Epidermal melanocyte (primary cell): Measurements from ENCODE around the gene IDUA.

Source experiments
- DNase-seq: peaks from one replicate; pipeline ENCODE4 v3.0.0; 2011; ENCODE audit warnings: low spot score; ENCODE audit not compliant: insufficient read length

IDUA gene

DNA sequence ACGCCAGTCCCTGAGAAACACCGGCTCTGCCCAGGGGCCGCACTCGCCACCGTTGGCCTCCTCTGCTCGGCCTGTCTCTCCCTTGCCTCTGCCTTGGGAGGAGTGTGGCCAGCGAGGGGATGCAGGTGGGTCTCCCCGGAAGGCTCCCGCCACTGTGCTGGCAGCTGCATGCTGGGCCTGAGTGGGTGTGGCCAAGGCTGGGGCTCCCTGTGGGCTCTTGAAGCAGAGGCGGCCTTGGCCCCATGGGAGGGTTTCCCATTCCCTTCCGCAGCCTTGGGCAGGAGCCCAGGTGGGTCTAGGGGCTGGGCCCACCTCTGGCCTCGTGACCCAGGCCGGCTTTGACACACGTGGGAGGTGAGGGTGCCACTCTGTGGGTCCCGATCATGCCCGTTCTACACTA, 43.7 kb downstream of the IDUA start:
- DNase-seq: no peak

DNA sequence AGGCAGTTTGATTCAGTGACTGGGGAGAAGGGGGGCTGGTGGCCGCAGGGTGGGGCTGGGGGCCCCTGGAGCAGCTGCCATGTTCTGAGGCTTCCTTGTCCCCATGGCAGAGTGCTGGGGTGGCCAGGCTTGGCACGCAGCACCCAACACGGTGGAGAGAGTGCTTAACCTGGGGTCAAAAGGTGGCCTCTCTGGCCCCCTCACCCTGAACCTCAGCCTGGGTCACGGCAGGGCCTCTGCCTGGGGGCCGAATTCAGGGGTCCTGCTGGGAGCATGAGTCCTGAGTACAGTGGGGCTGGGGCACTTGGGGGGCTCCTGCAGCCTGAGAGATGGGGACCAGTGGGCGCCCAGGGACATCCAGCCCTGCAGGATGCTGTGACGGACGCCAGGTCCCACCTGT, 44.5 kb downstream of the IDUA start:
- DNase-seq: no peak

DNA sequence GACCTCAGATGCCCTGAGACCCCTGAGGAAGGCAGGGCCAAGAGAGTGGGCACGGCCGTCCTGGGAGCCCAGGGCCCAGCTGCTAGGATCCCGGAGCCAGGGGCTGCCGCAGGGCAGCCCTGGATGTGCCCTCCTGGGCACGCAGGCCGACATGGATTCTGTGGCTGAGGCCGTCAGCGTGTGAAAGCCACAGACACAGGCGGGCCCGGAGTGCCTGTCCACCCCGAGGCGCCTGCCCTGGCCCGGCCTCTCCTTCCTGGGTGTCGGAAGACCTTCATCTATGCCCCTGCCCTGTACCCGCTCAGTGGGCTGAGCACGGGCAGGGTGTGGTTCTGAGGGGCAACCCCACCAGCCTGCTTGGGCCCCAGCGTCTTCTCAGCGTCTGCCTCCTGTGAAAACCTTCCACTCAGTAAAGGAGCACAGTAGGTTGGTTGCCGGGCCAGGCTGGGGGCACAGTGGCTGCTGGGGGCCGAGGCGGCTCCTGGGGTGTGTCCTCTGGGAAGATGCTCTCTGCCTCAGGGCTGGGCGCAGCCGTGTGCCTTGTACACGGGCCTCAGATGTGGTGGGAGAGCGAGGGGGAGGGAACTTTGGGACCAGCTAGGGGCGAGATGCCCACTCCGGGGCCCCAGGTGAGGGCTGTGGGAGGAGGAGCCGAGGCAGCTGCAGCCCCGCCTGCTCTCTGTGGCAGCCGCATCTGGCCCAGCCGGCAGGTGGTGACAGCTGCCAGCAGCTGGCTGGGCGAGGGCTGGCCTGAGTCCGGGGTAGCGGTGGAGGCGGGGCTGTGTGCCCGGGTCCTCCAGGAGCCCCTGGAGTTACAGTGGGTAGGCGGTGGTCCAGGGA, 45.3 kb downstream of the IDUA start:
- DNase-seq: no peak

DNA sequence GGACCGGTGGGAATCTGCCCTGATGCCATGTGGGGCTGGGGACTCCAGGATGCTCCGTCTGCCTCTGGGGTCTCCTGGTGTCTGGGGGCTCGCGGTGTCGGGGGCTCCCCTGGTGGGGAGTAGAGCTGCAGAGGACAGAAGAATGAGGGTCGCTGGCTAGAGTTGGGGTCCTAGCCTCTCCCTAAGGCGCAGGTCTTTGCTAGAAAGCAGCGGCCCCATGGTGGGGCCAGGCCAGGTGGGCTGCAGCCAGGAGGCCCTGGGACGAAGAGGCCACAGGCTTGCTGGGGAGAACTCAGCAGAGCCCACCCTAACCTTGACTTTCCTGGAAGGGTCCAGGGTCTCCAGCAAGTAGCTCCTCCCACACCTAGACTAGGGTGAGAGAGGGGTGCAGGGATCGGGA, 46.0 kb downstream of the IDUA start:
- no peak for DNase-seq

DNA sequence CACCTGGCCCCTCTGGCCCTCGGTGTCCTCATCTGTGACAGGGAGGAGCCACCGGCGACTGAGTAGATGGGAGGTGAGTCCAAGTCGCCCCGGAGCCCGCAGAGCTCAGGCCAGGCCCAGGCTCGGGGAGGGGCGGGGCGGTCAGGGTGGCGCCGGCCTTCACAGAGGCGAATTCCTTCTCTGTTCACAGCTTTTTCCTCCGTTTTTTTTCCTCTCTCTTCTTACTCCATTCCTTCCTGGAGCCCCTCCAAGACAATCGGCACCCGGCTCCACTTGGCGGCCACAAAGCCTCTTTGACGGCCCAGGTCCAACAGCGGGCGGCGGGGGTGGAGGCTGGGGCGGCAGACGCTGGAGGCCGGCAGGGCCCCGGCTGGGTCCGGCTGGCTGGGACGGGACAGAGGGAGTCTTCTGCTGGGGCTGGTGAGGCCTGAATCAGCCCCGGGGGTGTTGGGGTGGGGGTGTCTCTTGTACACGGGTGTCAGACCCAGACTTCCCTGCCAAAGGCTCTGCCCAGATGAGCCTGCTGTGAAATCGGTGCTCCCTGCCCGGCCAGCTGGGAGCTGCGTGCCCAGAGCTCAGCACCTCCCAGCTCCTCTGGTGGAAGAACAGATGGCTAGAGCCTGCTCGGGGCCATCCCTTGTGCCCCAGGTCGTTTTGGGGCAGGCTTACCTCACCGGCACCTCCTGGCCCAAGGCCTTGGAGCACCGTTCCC, 47.2 kb downstream of the IDUA start:
- DNase-seq: peak; percentile 20

DNA sequence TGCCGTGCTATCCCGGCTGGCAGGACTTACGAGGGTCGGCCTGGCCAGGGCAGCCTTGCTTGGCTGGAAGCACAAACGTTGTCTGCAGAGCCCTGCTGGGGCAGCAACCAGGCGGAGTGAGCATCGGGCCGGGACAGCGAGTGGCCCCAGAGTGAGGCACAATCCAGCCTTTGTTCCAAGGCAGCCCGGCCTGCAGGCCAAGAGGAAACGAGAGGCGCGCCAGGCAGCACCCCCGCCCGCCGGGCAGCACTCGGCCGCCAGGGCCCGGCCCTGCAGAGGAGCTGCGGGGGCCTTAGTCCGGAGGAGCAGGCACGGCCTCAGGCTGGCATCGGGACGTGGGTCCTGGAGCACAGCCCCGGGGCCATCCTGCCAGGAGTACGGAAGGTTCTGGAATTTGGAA, 48.7 kb downstream of the IDUA start:
- peak; percentile 94 for DNase-seq

DNA sequence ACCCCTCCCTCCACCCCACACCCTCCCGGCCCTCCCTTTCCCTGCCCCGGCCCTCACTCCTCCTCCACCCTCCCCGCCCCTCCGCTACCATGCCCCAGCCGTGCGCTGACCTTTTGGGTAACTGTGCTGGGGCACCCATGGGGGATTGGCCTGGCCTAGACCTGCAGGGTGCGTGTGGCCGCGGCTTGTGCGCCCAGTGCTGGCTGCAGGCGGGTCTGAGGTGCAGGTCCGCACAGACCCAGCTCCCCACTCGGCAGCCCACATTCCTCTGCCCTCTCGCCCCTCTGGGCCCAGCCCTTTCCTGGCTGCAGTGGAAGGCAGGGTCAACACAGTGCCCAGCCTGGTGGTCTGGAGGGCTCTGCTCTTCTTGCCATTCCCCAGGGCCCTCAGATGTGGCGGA, 49.3 kb downstream of the IDUA start:
- peak; percentile 5 for DNase-seq

DNA sequence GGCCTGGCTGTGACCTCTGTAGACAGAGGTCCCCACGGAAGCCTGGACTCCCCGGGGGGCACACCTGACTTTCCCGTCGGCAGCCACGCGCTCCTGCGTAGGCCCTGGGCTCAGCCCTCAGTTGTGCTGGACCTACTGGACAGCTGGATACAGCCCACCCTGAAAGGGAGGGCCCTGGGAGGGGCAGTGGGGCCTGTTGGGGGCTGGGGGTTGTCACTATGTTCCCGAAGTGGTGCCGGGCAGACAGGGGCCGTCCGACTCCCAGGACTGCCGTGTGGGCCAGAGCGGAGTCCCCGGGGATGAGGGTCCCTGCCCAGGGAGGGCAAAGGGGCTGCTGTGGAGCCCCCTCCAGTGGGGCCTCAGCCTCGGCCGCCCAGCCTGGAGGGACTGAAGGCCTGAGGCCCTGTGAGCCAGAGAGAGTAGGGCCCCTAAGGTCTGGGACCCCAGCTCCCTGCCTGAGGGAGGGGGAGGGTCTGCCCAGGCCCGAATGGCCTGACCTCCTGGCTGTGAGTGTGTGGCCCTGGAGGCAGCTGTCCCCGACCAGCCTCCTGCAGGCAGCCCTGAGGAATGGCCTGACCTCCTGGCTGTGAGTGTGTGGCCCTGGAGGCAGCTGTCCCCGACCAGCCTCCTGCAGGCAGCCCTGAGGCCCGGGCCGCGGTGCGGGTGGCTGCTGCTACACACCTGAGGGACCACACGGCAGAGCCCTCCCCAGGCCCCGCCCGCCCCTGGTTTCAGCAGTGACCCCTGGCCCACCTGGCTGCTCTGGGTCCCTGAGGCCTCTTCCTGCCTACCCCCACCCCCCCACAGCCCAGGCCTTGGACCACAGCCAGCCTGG, 50.3 kb downstream of the IDUA start:
- no peak for DNase-seq

DNA sequence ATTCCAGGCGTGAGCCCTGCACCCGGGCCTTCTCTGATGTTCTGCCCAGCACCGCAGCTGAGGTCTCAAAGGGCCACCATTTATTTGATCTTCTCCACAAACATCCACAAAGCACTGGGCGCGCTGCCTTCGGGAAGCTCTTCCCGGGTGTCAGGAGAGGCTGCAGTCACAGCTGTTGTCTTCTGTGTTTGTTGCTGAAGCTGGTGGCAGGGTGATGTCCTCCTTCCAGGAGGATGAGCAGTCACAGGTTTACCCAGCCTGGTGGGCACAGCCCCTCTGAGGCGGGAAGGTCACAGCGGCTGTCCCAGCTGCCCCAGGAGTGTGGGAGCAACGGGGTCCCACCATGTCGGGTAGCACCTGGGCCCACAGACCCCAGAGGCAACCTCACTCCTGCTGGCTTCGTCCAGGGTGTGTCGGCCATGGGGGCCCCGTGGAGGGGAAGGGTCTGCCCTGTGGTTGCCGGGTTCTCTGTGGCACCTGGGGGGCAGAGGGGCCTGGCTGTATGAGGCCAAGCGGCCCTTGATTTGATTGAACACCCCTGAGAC, 52.2 kb downstream of the IDUA start:
- no peak for DNase-seq

DNA sequence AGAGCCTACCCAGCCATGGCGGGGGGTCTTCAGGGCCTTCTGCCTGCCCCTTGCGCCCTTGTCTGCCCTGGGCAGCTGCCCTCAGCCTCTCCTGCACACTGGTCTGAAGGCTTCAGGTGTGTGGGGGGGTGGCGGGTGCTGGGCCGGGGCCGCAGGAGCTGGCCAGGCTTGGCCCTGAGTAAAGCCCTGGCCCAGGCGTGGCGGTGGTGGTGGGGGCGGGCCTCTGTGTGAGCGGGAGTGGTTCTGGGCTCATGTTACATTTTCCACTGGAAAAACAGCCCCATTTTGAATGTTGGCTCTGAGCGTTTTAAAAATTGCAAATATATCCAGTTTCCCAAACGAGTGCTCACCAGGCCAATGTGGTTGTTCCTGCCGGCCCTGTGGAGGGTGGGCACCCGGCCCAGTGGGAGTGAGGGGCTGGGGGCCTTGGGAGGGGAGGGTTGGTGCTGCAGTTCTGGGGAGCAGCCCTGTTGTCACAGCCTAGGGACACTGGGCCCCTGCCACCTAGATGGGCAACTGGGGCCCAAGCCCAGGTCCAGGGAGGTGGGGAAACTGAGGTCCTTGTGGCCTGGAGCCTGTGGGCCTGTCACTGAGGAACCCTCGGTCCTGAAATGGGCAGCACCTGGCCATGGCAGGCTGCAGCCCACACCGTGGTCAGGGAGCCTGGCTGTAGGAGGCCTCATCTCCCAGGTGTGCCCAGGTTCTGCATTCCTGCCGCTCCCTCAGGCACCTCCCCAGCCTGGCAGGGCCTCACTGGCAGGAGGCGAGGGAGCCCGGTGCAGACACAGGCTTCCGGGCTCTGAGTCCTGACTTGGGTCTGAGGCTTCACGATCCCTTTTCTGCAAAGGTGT, 52.9 kb downstream of the IDUA start:
- no peak for DNase-seq

DNA sequence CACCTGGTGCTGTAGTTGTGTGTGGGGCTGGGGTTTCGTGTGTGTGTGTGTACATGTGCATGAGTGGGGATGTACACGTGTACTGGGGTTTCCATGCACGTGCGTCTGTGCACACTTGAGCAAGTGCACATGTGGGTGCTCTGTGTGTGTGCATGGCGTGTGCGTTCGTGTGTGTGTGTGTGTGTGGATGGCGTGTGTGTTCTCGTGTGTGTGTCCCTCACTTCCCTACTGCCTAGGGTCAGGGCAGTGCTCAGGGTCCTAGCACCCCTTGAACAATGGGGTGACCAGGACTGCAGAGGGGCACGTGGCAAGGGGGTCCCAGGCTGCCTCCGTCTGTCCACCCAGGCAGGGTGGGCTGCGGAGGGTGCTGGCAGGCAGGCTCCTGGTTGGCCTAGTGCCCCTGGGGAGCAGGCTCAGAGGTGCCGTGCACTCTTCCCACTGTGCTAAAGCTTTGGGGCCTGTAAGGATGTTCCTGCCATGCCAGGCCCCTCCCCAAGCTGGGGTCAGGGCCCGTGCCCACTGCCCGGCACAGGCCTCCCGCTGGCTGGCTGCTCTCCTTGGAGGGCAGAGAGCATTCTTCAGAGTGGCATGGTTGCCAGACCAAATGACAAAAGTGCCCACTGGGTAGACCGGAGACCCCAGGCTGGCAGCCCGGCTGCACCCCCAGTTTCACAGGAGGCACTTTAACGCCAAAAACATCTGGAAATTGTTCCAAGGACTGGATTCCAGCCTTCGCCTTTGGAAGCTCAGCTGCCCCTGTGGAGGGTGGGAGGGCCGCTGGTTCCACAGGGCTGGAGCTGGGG, 53.7 kb downstream of the IDUA start:
- no peak for DNase-seq

DNA sequence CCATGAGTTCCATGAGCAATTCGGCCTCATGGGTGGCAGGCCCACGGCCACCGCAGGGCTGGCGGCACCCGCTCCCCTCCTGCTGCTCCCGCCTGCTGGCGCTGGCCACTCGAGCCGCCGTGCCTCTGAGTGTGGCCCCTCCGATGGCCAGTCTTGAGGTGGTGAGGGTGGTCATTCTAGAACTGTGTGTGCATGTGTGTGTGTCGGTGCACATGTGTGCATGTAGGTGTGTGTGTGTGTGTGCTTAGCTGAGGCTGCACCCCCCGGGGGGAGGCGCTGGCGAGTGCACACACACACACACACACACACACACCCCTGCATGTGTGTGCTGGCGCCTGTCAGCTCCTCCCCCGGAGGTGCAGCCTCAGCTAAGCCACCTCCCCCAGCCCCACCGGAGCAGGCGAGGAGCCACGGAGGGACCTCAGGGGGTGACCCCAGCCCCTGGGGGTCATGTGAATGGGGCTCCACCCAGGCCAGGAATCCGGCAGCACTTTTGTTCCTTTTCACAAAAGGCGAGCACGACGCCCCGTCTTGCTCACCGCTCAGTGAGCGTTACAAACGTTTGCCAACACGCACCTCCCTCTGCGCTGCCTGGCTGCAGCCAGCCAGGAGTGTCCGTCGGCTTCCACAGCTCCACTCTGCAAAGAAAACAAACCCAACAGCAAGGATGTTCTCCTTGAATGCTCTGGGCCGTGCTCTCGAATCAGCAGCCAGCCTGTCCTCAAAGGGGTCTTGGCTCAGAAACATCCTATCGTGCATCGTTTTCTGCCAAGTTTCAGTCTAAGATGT, 54.5 kb downstream of the IDUA start:
- DNase-seq: no peak

DNA sequence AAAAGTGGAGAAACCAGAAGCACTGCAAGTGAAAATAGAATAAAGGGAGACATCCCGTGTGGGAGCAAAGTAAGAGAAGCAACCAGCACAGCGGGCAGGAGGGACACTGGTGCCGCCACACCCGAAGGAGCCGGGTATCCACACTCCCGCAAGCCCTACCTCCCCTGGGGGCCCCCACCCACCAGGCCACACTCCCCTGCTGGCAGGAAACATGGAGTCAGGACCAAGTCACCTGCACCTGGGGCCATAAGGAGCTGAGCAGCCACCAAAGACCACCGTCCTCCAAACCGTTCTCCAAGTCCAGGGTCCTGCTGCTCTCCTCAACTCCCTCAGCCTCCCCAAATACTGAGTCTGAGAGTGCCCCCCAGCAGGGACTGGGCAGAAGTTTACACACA, 55.1 kb downstream of the IDUA start:
- no peak for DNase-seq

DNA sequence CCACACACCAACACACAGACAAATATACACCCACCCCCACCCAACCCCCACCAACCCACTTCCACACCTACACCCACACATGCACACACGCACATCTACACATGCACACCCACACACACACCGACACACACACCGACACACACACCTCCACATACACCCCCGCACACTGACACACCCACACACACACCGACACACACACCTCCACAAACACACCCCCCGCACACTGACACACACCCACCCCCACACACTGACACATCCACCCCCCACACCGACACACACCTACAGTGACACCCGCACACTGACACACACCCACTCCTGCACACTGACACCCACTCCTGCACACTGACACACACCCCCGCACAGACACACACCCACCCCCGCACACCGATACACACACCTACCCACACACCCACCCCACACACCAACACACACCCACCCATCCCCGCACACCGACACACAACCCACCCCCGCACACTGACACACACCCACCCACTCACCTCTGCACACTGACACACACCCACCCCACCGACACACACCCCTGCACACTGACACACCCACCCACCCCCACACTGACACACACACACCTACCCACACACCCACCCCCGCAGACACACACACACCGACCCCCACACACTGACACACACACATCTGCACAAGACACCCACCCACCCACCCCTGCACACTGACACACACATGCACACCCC, 55.7 kb downstream of the IDUA start:
- DNase-seq: no peak

DNA sequence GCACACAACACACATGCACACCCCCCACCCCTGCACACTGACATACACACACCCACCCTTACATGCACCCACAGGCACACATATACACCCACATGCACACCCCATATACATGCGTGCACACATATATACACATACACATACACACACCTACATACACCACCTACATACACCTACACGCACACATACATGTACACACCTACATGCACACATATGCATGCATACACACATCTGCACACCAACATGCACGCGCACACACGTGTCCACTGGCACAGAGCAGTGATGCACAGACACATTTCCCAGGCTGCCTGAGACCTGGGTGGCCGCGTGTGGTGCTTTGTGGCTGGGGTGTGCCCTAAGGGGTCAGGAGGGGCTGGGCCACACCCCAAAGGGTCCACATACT, 56.3 kb downstream of the IDUA start:
- no peak for DNase-seq

DNA sequence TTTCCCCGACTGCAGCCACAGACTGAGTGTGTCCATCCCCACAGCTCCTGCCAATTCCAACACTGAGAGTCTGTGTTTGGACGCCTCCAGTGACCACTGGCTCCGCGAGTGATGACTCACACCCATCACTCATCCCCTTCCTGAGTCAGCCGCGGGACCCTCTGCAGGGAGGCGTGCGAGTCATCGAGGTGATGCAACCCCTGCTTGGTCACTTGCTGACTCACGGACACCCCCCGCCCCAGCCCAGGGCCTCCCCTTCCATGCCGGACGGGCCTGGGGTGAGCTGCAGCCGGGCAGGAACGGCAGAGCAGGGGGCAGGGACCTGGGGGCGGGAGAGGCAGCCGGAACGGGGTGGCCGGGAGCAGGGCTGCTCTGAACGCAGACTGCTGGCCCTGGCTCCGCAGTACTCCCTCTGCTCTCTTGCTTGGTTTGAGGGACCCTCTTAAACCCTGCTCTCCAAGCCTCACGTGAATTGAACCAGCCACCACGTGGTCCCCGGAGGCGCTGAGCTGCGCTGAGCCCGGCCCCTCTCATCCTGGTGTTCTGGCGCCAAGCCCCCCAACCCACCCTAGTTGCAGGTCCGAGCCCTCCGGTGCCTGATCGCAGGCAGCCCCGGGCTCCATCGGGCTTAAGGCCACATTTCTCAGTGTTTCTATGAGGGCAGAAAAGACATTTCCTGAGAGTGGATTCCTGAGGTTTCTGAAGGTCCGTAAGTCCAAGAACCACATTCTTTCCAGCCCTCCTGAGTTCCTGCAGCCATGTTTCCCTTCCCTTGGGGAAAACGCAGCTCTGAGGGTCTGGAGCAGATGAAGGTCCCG, 57.0 kb downstream of the IDUA start:
- DNase-seq: peak; percentile 68

DNA sequence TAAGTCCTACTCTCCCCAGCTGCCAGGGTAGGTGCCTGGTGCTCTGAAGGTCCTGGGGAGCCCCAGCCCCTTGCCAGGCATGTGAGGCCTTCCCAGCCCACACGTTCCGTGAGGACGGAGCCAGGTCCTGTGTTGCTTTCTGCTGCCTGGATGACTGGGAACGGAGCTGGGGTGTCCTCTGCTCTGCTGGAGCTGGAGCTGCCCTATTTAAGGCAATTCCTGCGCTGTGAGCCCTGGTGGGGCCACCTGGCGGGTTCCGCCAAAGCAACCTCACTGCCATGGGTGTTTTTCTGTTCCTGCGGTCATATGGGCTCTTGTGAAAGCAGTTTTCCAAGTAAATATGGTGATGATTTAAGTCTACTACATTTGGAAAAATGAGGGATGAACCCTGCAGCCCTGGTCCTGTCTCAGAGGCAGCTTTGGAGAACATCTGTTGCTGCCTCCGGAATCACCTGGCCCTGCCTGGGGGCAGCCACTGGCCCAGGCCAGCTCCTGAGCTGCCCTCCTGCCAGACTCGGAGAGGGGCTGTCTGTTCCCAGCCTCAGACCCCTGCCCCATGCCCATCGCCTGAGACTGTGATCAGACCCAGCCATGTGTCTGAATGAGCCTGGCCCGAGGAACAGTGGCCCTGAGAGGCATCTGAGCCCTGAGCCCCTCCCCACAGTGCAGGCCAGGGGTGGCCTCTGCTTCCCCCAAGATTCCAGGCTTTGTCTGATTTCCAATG, 57.8 kb downstream of the IDUA start:
- no peak for DNase-seq
